ENCODE data around the gene SPG11.

- TF ChIP-seq CTCF (IDR thresholded peaks at IDR 0.05) (no peak), REST (IDR thresholded peaks at IDR 0.05; ENCODE audit: insufficient read depth in 1 of 2, low read depth in 2 of 2, low read length in 1 of 2) (no peak), SIN3A (IDR thresholded peaks at IDR 0.05; ENCODE audit: borderline replicate concordance, insufficient read depth, low read depth, low read length) (no peak)
Measured at GRCh38 chr15:44670087-44670950, 6.9 kb upstream of the SPG11 start.

Data from Panc1 (cell line).